KBM-7 (cell line): ENCODE results near the gene SNAPC2.
"Not testable (repeated sequence)": the region's sequence is repeated elsewhere in the genome, so short reads cannot be mapped to it uniquely, and the experiment has no call there.

Source experiments
- DNase-seq: peaks from one replicate; pipeline ENCODE4 v3.0.0-alpha.2; 2015
- in situ Hi-C: fragments of 300-500 bp; cut with MboI; formaldehyde crosslinking; loops from 2 replicates; pipeline ENCODE4 v1.14.3; 2020; ENCODE audit warnings: low sequenced_read_pairs, low pct_unique_long_range_greater_than_20kb, mixed read lengths

The SNAPC2 gene

DNA sequence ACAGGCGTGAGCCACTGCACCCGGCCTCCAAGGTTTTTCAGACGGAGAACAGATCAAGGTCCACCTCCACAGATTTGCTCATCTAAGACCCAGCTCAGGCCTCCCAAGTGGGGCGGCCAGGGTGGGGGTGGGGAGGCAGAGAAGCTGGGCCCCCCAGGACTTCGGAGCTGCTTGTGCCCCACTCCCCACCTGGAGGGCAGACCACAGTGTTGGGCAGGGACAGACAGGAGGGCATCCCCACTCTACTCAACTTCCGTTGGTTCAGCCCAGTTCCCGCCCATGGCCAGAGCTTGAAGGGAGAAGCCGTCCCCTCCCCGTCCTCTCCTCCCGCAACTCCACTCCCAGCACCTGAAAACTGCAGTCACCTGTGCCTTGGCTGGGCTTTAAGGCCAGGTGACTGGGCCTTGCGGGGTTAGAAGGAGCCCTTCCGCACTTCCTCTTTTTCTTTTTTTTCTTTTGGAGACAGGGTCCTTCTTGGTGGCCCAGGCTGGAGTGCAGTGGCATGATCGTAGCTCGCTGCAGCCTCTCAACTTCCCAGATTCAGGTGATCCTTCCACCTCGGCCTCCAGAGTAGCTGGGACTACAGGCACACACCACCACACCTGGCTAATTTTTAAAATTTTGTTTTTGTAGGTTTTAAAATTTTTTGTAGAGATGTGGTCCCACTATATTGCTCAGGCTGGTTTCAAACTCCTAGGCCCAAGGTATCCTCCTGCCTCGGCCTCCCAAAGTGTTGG, 32.6 kb upstream of the SNAPC2 start:
- in situ Hi-C loops, result no loop called here
- no peak for DNase-seq

DNA sequence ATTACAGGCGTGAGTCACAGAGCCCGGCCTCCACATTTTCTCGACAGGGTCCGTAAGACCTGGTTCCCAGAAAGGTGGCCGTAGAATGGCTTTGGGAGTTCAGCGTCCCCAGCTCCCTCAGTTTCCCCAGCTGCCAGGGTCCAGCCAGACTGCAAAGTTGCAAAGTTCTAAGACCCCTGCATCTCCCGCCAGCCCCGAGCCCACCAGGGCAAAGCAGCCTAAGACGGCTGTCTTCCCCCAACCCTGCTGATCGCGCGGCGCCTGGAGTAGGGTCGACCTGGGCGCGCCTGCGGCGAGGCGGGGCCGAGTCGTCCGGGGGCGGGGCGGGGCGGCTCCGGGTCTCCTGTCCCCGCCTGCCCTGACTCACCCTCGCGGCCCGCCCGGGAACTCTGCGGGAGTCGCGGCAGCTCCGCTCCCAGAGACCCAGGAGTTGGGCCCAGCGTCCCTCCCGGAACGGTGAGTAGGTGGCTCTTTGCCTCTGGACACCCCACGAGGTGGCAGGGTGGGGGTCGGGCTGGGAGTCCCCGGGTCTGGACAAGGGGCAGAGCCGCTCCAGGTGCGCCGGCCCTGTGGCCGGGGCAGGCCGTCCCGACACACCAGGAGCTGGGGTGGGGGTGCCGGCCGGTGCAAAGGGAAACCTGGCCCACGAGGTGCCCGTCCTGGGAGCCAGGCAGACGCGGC, 31.9 kb upstream of the SNAPC2 start, which contains the start of gene LRRC8E:
Gene LRRC8E (plus strand): TSS at position 366 of the 681 bp plus-strand sequence. CDS start 7,094 bp downstream, outside the sequence.
- DNase-seq, result no peak
- in situ Hi-C loops, result no loop called here

- in situ Hi-C loops, result no loop called here
- DNase-seq, result no peak
These were observed 31.3 kb upstream of the SNAPC2 start for GRCh38 chr19:7888826-7889217.

DNA sequence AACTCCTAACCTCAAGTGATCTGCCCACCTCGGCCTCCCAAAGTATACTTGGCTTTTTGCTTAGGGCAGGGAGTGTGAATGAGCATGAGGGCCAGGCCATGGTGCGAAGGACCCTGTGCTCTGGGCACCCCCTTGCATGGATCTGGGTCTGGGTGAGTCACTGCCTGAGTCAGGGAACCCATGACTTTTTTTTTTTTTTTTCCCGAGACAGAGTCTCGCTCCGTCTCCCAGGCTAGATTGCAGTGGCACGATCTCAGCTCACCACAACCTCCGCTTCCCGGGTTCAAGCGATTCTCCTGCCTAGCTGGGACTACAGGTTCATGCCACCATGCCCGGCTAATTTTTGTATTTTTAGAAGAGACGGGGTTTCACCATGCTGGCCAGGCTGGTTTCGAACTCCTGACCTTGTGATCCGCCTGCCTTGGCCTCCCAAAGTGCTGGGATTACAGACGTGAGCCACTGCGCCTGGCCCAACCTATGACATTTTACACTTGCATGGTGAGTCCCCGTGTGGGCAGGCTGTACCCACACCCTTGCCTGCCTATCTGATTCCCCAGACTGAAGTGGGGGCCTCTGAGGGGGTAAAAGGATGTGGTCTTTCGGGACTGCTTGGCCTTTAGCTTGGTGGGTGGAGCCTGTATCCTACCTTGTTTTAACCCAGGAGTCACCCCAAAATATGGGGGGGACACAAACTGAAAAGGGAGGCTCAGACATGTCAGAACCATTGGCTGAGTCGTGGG, 26.6 kb upstream of the SNAPC2 start:
- in situ Hi-C loops, DNase-seq: not testable (repeated sequence)

DNA sequence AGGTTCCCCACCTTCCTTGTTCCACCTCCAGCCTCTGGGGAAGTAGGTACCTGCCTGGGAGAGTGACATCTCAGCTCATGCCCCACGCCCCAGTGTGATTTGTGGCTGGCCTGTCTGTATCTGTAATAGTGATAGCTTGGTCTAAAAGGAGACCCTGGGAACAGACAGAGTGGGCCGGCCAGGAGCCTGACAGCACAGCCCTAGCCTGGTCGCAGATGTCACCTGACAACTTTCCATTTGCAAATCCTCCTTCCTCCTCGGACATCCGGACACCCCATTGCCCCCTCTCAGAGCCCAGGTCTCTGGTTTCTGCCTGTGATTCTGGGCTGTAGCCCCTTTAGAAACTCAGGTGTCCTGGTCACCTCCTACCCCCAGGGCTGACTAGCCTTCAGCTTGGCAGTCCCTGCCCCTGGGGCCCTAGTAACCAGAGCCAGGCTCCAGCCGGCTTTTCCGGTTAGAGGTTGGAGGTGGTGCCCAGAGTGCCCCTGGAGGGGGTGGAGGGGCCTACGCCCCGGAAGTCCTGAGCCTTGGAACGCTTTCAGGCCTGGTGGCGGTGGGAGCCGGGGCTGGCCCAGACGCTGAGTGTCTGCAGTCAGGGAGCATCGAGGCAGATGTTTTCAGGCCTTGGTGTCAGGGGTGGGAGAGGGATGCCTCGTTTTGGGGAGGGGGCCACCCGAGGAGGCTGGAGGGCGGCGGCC, 25.4 kb upstream of the SNAPC2 start:
- in situ Hi-C loops, result no loop called here
- DNase-seq, result no peak

GRCh38 chr19:7895565-7895964, 24.6 kb upstream of the SNAPC2 start:
- no peak for DNase-seq
- in situ Hi-C loops, result no loop called here

- in situ Hi-C loops, result no loop called here
These were observed 22.8 kb upstream of the SNAPC2 start for GRCh38 chr19:7897292-7897691.

DNA sequence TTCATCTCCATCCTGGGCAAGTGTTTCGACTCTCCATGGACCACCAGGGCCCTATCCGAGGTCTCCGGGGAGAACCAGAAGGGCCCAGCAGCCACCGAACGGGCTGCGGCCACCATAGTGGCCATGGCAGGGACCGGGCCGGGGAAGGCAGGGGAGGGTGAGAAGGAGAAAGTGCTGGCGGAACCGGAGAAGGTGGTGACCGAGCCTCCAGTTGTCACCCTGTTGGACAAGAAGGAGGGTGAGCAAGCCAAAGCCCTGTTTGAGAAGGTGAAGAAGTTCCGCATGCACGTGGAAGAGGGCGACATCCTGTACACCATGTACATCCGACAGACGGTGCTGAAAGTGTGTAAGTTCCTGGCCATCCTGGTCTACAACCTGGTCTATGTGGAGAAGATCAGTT, 21.2 kb upstream of the SNAPC2 start:
- DNase-seq, result no peak
- in situ Hi-C loops, result no loop called here

More at GRCh38 chr19:7897292-7897691, 22.8 kb upstream of the SNAPC2 start:
- no peak for DNase-seq

GRCh38 chr19:7899751-7900378, 20.3 kb upstream of the SNAPC2 start:
- no peak for DNase-seq
- in situ Hi-C loops, result no loop called here

GRCh38 chr19:7900401-7900870, 19.7 kb upstream of the SNAPC2 start:
- DNase-seq, result no peak
- in situ Hi-C loops, result no loop called here

DNA sequence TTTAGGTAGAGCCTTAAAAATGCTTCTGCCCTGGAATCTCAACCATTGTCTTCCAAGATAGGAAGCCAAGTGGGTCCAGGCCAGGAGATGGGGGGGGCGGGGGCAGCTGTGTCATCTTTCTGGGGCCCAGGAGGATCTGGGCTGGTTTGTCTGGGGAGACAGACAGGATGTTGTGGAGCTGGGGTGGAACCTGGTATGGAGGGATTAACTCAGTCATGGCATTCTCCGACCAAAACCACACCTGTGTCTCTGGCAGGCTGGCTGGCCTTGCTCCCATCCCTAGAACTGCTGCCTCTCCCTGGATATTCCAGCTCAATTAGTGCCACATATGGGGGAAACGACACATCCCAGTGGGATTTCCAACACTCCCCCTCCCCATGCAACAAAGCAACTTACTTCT, 19.2 kb upstream of the SNAPC2 start:
- in situ Hi-C loops, result no loop called here
- DNase-seq, result no peak

- in situ Hi-C loops, result no loop called here
- DNase-seq, result no peak
These were observed 18.8 kb upstream of the SNAPC2 start for GRCh38 chr19:7901337-7901736.

DNA sequence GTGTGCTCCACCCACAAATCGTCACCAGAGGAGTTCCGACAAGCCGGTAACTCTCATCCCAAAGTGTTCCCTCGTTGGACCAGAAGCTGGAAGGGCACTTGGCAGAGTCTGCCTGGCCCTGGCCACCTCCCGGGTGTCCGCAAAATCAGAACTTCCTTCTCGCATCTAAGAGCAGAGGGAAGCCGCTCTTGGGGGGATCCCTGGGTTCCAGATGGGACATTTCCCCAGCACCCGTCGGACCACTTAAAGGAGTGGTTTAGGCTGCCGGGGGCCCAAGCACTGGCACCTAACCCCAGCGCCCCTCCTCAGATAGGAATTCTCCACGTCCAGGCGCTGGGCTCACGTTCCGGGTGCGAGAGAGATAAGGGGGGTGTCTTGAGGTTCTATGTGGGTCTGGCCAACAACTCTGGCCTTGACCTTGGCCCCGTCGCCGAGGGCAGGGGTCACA, 17.3 kb upstream of the SNAPC2 start:
- DNase-seq, result no peak
- in situ Hi-C loops, result no loop called here

DNA sequence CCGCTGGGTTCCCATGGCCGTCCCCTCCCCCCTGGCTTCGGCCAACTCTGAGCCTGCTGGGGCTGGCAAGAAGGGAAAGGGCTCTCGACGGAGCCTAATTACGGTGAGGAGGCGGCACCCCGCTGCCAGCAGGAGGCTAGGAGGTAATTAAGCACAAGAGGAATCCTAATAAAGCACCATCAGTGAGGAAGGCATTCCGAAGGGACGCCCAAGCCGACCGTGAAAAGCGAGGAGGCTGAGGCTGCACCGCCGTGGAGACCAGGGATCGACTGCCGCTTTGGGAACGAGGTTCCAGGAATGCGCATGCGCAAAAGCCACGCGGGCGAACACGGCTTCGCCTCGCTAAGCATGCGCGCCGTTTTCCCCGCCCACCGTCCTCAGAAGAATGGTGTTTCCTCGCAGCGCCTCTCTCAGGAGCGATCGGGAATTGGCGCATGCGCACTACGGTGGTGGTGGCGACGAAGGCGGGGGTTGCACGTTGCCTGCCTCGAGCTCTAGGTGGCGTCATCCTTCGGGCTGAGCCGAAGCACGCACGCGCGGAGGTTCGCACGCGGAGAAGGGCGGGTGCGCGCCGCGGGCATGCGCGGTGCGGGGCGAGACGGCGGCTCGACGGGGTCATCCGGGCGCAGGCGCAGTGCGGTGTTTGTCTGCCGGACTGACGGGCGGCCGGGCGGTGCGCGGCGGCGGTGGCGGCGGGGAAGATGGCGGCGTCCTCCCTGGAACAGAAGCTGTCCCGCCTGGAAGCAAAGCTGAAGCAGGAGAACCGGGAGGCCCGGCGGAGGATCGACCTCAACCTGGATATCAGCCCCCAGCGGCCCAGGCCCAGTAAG, 16.7 kb upstream of the SNAPC2 start, which contains the start of gene MAP2K7:
Gene MAP2K7 (plus strand): TSS at position 634 of the 830 bp plus-strand sequence. CDS start 68 bp downstream, at position 702.
- in situ Hi-C loops, result no loop called here
- peak; percentile 100 for DNase-seq

GRCh38 chr19:7904074-7905020, 15.8 kb upstream of the SNAPC2 start:
- in situ Hi-C loops, result no loop called here
- DNase-seq, result no peak

DNA sequence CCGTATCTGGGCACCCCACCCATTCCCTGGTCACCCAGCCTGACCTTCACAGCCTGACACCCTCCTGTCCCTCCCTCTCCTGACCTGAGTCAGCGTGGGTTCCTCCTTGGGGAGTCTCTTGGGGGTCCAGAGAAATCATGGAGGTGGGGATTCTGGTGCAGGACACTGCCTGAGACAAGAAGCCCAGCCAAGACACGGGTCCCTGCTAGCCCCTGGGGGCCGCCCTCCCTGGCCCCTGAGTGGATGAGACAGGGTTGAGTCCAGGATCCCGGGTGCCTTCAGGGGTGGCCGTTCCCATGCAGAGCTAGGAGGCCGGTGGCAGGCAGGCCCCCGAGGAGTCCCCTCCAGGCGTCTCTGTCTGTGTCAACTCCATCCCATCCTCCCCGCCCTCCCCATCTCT, 14.9 kb upstream of the SNAPC2 start:
- no peak for DNase-seq
- in situ Hi-C loops, result no loop called here

- in situ Hi-C loops, result no loop called here
- DNase-seq, result no peak
These were observed 14.3 kb upstream of the SNAPC2 start for GRCh38 chr19:7905859-7906258.
